GM12878 (cell line): ENCODE measurements around the gene CAMTA1.

ENCODE experiments used
- CEBPB ChIP-seq, 2 experiments: fragments of 150-350 bp in 1 of 2; IDR thresholded peaks; 2 replicates each; pipeline ENCODE4 v1.6.1; 2012 to 2014; ENCODE audit warnings: low read depth in 2 of 2, low read length in 2 of 2, borderline replicate concordance in 1 of 2, inconsistent platforms in 1 of 2
- CTCF ChIP-seq, 3 experiments: IDR thresholded peaks in 2 of 3; conservative IDR thresholded peaks in 1 of 3; 2 replicates each; pipeline ENCODE4 v1.5.1; 2011; ENCODE audit warnings: low read depth in 3 of 3, low read length in 3 of 3, mild to moderate bottlenecking in 3 of 3, control low read depth in 2 of 3, moderate library complexity in 2 of 3, inconsistent platforms in 1 of 3, mixed read lengths in 1 of 3; ENCODE audit not compliant: control insufficient read depth in 2 of 3, insufficient read depth in 1 of 3; ENCODE audit errors: extremely low read depth in 1 of 3
- E2F4 ChIP-seq: IDR thresholded peaks from 2 replicates; pipeline ENCODE4 v1.6.1; 2012; ENCODE audit warnings: low read depth, low read length, improper control_type of control experiment
- GATAD2B ChIP-seq: fragments of 450-650 bp; conservative IDR thresholded peaks from 2 replicates; pipeline ENCODE4 v1.6.1; 2017; ENCODE audit warnings: low read depth, mild to moderate bottlenecking, moderate library complexity
- IKZF1 ChIP-seq: fragments of 450-650 bp; conservative IDR thresholded peaks from 2 replicates; pipeline ENCODE4 v1.6.1; 2017; ENCODE audit warnings: antibody characterized with exemption, mild to moderate bottlenecking
- JUND ChIP-seq: IDR thresholded peaks from 2 replicates; pipeline ENCODE4 v1.6.1; 2012; ENCODE audit warnings: low read depth, mild to moderate bottlenecking, low read length, improper control_type of control experiment, moderate library complexity
- KDM1A ChIP-seq: fragments of 200-600 bp; sonication (generic); IDR thresholded peaks from 2 replicates; pipeline ENCODE4 v1.6.1; 2016; ENCODE audit warnings: borderline replicate concordance
- POLR2A ChIP-seq: IDR thresholded peaks from 2 replicates; pipeline ENCODE4 v1.6.1; 2011; ENCODE audit warnings: low read depth, mild to moderate bottlenecking, low read length
- PRDM15 ChIP-seq: fragments of 450-650 bp; formaldehyde crosslinking; IDR thresholded peaks from 2 replicates; pipeline ENCODE4 v1.4.0; 2020; ENCODE audit warnings: mild to moderate bottlenecking, moderate library complexity
- SMC3 ChIP-seq: IDR thresholded peaks from 2 replicates; pipeline ENCODE4 v1.6.1; 2011; ENCODE audit warnings: low read length, improper control_type of control experiment, borderline replicate concordance
- ZNF274 ChIP-seq: IDR thresholded peaks from one replicate; pipeline ENCODE4 v1.8.0; 2011; ENCODE audit not compliant: insufficient read length, insufficient read depth
- ZZZ3 ChIP-seq: IDR thresholded peaks from 2 replicates; pipeline ENCODE4 v1.6.1; 2011; ENCODE audit warnings: low read depth; ENCODE audit not compliant: control insufficient read depth, insufficient read length
- TF ChIP-seq, protein P1 (sequence below): fragments of 450-650 bp; IDR thresholded peaks from 2 replicates; pipeline ENCODE4 v1.6.1; 2017; ENCODE audit warnings: antibody characterized with exemption, mild to moderate bottlenecking, moderate library complexity
- TF ChIP-seq, protein P2 (sequence below): IDR thresholded peaks from 2 replicates; pipeline ENCODE4 v1.6.1; 2011; ENCODE audit warnings: low read depth, low read length, improper control_type of control experiment, borderline replicate concordance

DNA sequence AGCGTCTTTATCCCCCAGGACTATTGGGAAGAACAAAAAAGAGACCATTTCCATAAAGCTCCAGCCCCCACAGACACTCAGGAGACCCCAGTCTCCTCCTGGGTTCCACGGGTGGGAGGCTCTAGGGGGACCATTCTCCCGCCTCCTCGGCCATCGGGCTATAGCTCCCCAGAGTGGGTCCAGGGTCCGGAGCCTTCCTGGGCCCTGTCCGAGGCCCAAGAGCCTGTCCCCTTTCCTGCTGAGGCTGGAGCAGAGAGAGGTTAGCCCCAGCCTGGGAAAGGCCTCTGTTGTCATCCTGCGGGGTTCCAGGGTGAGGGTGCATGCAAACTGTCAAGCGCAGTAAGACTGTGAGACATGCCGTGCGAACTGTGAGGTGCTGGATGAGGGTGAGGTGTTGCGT is 166.3 kb downstream of the CAMTA1 start:
- TF ChIP-seq KDM1A = no peak
- TF ChIP-seq POLR2A = no peak
- no peak for TF ChIP-seq CTCF (IDR thresholded peaks at IDR 0.05 in 2 of 3, conservative IDR thresholded peaks at IDR 0.05 in 1 of 3; ENCODE audit: control insufficient read depth in 2 of 3, extremely low read depth in 1 of 3, insufficient read depth in 1 of 3, low read depth in 3 of 3, low read length in 3 of 3)
- TF ChIP-seq E2F4 = no peak
- TF ChIP-seq CEBPB (IDR thresholded peaks at IDR 0.05; ENCODE audit: borderline replicate concordance in 1 of 2, low read depth in 2 of 2, low read length in 2 of 2) = no peak
- TF ChIP-seq, protein P1, sequence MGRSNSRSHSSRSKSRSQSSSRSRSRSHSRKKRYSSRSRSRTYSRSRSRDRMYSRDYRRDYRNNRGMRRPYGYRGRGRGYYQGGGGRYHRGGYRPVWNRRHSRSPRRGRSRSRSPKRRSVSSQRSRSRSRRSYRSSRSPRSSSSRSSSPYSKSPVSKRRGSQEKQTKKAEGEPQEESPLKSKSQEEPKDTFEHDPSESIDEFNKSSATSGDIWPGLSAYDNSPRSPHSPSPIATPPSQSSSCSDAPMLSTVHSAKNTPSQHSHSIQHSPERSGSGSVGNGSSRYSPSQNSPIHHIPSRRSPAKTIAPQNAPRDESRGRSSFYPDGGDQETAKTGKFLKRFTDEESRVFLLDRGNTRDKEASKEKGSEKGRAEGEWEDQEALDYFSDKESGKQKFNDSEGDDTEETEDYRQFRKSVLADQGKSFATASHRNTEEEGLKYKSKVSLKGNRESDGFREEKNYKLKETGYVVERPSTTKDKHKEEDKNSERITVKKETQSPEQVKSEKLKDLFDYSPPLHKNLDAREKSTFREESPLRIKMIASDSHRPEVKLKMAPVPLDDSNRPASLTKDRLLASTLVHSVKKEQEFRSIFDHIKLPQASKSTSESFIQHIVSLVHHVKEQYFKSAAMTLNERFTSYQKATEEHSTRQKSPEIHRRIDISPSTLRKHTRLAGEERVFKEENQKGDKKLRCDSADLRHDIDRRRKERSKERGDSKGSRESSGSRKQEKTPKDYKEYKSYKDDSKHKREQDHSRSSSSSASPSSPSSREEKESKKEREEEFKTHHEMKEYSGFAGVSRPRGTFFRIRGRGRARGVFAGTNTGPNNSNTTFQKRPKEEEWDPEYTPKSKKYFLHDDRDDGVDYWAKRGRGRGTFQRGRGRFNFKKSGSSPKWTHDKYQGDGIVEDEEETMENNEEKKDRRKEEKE = no peak
- no peak for TF ChIP-seq GATAD2B
- no peak for TF ChIP-seq SMC3
- no peak for TF ChIP-seq PRDM15 (CRISPR knock-in tag)
- TF ChIP-seq, protein P2, sequence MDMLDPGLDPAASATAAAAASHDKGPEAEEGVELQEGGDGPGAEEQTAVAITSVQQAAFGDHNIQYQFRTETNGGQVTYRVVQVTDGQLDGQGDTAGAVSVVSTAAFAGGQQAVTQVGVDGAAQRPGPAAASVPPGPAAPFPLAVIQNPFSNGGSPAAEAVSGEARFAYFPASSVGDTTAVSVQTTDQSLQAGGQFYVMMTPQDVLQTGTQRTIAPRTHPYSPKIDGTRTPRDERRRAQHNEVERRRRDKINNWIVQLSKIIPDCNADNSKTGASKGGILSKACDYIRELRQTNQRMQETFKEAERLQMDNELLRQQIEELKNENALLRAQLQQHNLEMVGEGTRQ = no peak
- TF ChIP-seq JUND = no peak
- TF ChIP-seq ZNF274 = no peak
- TF ChIP-seq ZZZ3 = no peak
- no peak for TF ChIP-seq IKZF1
